GM19043 (cell line): ENCODE results near the gene PXDC1.

Experiments
- ATAC-seq: cut with Tn5 transposase; IDR thresholded peaks from one replicate; pipeline ENCODE4 v1.9.1; 2021; ENCODE audit warnings: low read depth; ENCODE audit not compliant: unreplicated experiment

PXDC1 gene

GRCh38 chr6:3749067-3749841 lies 2.3 kb downstream of the PXDC1 start:
- no peak for ATAC-seq

- no peak for ATAC-seq
These were observed 3.1 kb downstream of the PXDC1 start for GRCh38 chr6:3748208-3749066.

- no peak for ATAC-seq
These were observed 4.3 kb downstream of the PXDC1 start for GRCh38 chr6:3747100-3747737.

- no peak for ATAC-seq
These were observed 4.8 kb downstream of the PXDC1 start for GRCh38 chr6:3746696-3747095.

- no peak for ATAC-seq
These were observed 5.3 kb downstream of the PXDC1 start for GRCh38 chr6:3746119-3746691.

- ATAC-seq = no peak
These were observed 5.9 kb downstream of the PXDC1 start for GRCh38 chr6:3745566-3746118.

GRCh38 chr6:3744901-3745470 lies 6.5 kb downstream of the PXDC1 start:
- ATAC-seq = no peak

- no peak for ATAC-seq
These were observed 7.2 kb downstream of the PXDC1 start for GRCh38 chr6:3744211-3744900.

- no peak for ATAC-seq
These were observed 8.0 kb downstream of the PXDC1 start for GRCh38 chr6:3743541-3743940.

- peak; percentile 65 for ATAC-seq
These were observed 8.8 kb downstream of the PXDC1 start for GRCh38 chr6:3742426-3743344.

- ATAC-seq = no peak
These were observed 9.5 kb downstream of the PXDC1 start for GRCh38 chr6:3742076-3742425.

- no peak for ATAC-seq
These were observed 10.0 kb downstream of the PXDC1 start for GRCh38 chr6:3741477-3741871.

GRCh38 chr6:3740551-3741476 lies 10.7 kb downstream of the PXDC1 start:
- ATAC-seq = no peak

- no peak for ATAC-seq
These were observed 12.1 kb downstream of the PXDC1 start for GRCh38 chr6:3739311-3739897.

- no peak for ATAC-seq
These were observed 13.0 kb downstream of the PXDC1 start for GRCh38 chr6:3738381-3739131.

- no peak for ATAC-seq
These were observed 13.7 kb downstream of the PXDC1 start for GRCh38 chr6:3737831-3738210.
